ENCODE results near the gene GLRX3. TPM values are rescaled to one million over a fixed set of nuclear protein-coding genes. Genes with fewer than 3 reads are reported as not detected.

The GLRX3 gene
- total and polyA plus RNA-seq, 2 donors (not counting 3 experiments of a cell fraction or from before 2014, with no cell fraction given), result 71.6 to 132 TPM

DNA sequence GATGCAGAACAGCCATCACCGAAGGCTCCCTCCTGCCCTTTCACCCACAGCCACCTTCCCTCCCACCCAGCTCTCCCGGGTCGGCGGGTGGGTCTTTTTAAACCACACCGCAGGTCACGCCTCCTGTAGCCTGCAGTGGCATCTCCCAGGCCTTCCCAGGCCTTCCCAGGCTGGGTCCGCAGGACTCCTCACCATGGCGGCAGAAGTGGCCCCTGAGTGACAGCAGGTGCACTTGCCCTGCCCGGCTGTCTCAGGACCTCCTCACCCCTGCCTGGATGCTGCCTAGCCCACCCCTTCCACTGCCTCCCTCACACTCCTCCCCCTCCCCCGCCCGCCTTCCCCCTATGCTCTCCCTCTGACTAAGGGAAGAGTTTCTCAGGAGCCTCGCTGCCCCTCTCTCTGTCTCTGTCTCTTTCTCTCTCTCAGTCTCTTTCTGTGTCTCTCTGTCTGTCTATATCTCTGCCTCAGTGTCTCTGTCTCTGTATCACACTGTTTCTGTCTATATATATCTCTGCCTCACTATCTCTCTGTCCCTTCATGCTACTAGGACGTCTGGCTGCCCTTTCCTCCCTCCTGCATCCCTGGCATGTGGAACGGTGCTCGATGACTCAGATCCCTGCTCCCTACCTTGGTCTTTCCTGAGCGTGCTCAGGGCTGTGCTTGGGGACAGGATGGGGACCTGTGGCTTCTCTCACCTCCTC is 57.5 kb downstream of the GLRX3 start:
- intact Hi-C loops (cut with micrococcal nuclease) (loop anchor here (10.0 kb wide), 1 partner anchor 1951 kb away; no protein-coding TSS in a partner anchor), dilution Hi-C loops (cut with MboI; ENCODE audit: extremely low pct_ligation_motif_present, low sequenced_read_pairs) (no loop called here)
- DNase-seq (ENCODE audit: low read depth, low spot score) (no peak), FAIRE-seq (no peak)
- TF ChIP-seq FOS (IDR thresholded peaks at IDR 0.05; ENCODE audit: borderline replicate concordance, insufficient read depth, low read length) (no peak), GATA2 (IDR thresholded peaks at IDR 0.05; ENCODE audit: insufficient read depth, insufficient read length, low read depth, low read length) (no peak), EZH2 (IDR thresholded peaks at IDR 0.05; ENCODE audit: borderline replicate concordance, low read depth, low read length, severe bottlenecking) (no peak), JUN (IDR thresholded peaks at IDR 0.05; ENCODE audit: borderline replicate concordance, insufficient read depth, insufficient read length, low read depth) (no peak), MYC (IDR thresholded peaks at IDR 0.05; ENCODE audit: low read depth, low read length) (no peak), POLR2AphosphoS5 (IDR thresholded peaks at IDR 0.05; ENCODE audit: insufficient read depth, low read depth, low read length) (no peak), POLR2A (IDR thresholded peaks at IDR 0.05; ENCODE audit: low read depth, low read length) (no peak)
- TF ChIP-seq, protein P1, sequence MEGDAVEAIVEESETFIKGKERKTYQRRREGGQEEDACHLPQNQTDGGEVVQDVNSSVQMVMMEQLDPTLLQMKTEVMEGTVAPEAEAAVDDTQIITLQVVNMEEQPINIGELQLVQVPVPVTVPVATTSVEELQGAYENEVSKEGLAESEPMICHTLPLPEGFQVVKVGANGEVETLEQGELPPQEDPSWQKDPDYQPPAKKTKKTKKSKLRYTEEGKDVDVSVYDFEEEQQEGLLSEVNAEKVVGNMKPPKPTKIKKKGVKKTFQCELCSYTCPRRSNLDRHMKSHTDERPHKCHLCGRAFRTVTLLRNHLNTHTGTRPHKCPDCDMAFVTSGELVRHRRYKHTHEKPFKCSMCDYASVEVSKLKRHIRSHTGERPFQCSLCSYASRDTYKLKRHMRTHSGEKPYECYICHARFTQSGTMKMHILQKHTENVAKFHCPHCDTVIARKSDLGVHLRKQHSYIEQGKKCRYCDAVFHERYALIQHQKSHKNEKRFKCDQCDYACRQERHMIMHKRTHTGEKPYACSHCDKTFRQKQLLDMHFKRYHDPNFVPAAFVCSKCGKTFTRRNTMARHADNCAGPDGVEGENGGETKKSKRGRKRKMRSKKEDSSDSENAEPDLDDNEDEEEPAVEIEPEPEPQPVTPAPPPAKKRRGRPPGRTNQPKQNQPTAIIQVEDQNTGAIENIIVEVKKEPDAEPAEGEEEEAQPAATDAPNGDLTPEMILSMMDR (IDR thresholded peaks at IDR 0.05; ENCODE audit: extremely low read depth in 1 of 2, insufficient read depth in 1 of 2, low read depth in 1 of 2, low read length in 2 of 2), result no peak
- TF ChIP-seq, protein P2, sequence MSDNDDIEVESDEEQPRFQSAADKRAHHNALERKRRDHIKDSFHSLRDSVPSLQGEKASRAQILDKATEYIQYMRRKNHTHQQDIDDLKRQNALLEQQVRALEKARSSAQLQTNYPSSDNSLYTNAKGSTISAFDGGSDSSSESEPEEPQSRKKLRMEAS (IDR thresholded peaks at IDR 0.05; ENCODE audit: insufficient read depth, insufficient read length), result no peak
- Histone ChIP-seq H3K4me3 (replicated peaks in 1 of 3; ENCODE audit: insufficient read depth in 1 of 3, low read depth in 1 of 3, low read length in 3 of 3) (no peak overlapping the region), H3K36me3 (ENCODE audit: control insufficient read depth in 2 of 2, extremely low read depth in 1 of 2, insufficient read depth in 2 of 2, low read length in 2 of 2) (no peaks in the 10 kb centered on the region), H3K9me3 (replicated peaks; ENCODE audit: control insufficient read depth, insufficient read depth, low read length) (no peaks in the 10 kb centered on the region), H3K4me1 (ENCODE audit: control insufficient read depth, extremely low read depth, insufficient read depth, low read length) (no peaks in the 10 kb centered on the region), H3K27me3 (ENCODE audit: control insufficient read depth in 2 of 2, insufficient read depth in 2 of 2, low read length in 2 of 2) (no peaks in the 10 kb centered on the region), H3K9ac (replicated peaks; ENCODE audit: extremely low read depth, insufficient read depth, low read length) (no peak overlapping the region), H3K4me2 (ENCODE audit: insufficient read depth, low read length) (no peak overlapping the region), H3K79me2 (ENCODE audit: control insufficient read depth, insufficient read depth, low read length) (no peaks in the 10 kb centered on the region), H3K27ac (ENCODE audit: insufficient read depth, low read depth, low read length) (no peak overlapping the region), H3K9me1 (replicated peaks; ENCODE audit: control insufficient read depth, extremely low read depth, insufficient read depth, low read length) (no peaks in the 10 kb centered on the region), H4K20me1 (replicated peaks; ENCODE audit: control insufficient read depth, extremely low read depth, insufficient read depth, low read length) (no peaks in the 10 kb centered on the region), H2AFZ (ENCODE audit: low read depth, low read length) (no peak overlapping the region)
- no TSS peak for BruUV-seq (replicated peaks)
- CTCF ChIA-PET, result interaction anchor here (1.2 kb wide), 1 partner anchor 1681 kb away, joined by 3 read pairs; no protein-coding TSS in a partner anchor
- POLR2A ChIA-PET, result no interaction called here

Data from endothelial cell of umbilical vein (primary cell).